HG02642 (cell line): ENCODE data around the gene ERFE.

ENCODE experiments used
- ATAC-seq: cut with Tn5 transposase; IDR thresholded peaks from one replicate; pipeline ENCODE4 v1.9.1; 2021; ENCODE audit warnings: mild to moderate bottlenecking; ENCODE audit not compliant: unreplicated experiment, poor library complexity

Gene ERFE

DNA sequence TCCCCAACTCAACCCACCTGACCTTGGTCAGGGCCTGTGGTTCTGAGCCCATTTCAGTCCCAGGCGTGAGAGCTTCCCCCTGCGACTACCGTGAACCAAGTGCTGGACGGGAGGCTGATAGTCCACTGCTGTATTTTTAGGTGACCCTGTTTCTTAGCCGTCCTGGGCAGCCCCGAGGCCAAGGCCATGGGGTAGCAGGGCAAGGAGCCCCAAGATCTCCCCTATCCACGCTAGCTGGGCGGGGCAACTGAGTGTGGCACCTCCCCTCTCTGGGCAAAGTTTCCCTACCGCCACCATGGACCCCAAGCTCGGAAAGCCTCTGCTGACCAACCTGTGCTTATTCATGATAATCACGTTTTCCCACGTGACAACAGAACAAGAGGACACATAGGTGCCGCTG, 20.9 kb upstream of the ERFE start:
- ATAC-seq: no peak

DNA sequence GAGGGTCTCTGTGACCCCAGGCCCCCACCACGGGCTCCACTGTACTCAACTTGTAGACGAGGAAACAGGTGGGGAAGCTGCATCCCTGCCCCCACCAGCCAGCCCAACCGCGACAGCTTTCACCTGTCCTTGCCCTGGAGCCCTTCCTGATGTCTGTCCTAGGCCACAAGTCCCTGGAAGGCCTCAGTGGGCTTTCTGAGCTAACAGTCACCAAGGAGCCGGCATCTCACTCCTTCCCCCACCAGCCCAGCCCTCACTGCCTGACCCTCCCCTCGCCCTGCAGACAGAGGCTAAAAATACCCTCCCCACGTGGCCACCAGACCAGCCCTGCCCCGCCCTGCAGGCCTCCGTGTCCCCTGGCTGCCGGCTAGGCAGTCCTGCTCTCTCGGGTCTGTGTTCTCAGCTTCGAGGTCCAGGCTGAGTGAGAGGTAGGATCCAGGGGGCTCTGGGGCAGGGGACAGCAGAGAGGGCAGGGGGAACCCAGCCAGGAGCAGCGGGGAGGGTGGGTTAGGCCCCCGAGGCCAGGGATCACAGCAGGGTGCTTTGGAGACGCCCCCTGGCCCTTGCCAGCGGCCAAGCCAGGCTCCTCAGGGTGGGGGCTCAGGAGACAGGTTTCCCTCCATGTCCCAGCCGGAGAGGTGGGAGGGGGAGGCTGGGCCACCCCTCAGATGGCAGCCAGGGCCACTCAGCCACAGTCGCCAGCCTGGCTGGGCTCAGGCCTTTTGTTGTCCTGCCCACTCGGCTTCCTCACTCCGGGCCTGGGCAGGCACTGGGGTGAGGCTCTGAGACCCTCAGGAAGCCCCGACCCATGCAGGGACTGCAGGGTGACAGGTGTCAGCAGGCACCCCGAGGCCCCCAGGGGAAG, 20.2 kb upstream of the ERFE start, which contains the start of gene KLHL30:
Gene KLHL30, plus strand, starts transcription at position 338 of the 865 bp plus-strand sequence. CDS start 2,087 bp downstream, outside the sequence.
- no peak for ATAC-seq

DNA sequence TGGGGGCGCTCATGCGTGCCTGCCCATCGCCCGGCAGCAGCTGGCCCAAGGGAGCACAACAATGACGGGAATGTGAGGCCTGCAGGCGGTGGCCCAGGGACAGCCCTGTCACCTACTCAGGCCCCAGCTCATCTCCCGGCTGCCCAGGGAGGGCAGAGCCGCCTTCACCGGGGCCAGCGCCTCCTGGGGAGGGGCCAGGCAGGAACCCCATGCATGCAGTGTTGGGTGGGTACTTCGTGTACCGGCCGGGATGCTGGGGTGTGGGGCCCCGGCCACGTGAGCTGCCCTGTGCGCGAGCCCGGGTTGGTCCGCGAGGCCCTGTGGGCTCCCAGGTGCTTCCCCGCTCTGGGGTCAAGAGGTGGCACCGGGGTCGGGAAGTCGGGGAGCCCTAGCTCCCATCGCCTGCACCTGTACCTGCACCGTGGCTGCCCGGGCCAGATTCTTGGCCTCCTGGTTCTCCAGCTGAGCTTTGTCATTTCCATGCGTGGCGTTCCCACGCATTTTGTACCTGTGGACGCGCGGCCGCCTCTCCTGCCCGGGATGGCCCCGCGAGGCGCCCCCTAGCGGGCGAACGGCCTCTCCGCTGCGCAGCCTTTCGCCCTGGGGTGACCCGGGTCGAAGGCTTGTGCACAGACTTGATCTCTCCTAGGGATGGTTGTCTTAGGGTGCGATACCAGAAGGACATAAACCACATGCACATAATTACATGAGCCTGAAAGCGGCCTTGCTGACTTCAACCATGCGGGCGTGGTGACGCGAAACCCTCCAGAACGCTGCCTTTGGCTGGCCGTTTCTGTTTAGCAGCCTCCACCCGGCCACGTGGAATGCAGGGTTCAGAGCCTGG, 19.4 kb upstream of the ERFE start:
- ATAC-seq: no peak

DNA sequence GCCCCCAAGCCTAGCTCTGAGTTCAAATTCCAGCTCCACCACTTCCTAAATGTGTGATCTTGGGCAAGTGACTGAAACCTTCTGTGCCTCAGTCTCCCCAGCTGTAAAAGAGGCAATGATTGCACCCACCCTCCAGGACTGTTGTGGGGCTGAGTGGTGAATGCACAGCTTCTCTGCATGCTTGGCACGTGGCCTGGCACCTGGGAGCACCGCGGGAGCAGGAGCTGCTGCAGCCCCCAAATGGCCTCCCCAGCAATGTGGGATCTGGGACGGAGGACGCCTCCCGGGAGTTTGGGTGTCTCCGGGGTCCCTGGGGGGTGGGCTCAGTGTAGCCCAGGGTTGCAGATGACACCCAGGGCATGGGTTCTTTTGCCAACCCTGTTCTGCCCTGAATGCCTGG, 18.7 kb upstream of the ERFE start:
- ATAC-seq: no peak

DNA sequence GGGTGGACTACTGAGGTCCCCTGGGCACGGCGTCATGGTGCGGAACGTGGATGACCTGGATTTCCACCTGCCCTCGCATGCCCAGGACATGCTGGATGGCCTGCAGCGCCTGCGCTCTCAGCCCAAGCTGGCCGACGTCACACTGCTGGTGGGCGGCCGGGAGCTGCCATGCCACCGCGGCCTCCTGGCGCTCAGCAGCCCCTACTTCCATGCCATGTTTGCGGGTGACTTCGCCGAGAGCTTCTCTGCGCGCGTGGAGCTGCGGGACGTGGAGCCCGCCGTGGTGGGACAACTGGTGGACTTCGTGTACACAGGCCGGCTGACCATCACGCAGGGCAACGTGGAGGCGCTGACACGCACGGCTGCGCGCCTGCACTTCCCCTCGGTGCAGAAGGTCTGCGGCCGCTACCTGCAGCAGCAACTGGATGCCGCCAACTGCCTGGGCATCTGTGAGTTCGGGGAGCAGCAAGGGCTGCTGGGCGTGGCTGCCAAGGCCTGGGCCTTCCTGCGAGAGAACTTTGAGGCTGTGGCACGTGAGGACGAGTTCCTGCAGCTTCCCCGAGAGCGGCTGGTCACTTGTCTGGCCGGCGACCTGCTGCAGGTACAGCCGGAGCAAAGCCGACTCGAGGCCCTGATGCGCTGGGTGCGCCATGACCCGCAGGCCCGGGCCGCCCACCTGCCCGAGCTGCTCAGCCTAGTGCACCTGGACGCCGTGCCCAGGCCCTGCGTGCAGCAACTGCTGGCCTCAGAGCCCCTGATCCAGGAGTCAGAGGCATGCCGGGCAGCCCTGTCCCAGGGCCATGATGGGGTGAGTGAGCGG, 17.8 kb upstream of the ERFE start:
- no peak for ATAC-seq

GRCh38 chr2:238141541-238142318, 17.0 kb upstream of the ERFE start:
- ATAC-seq: no peak

GRCh38 chr2:238142382-238143205, 16.2 kb upstream of the ERFE start:
- no peak for ATAC-seq

DNA sequence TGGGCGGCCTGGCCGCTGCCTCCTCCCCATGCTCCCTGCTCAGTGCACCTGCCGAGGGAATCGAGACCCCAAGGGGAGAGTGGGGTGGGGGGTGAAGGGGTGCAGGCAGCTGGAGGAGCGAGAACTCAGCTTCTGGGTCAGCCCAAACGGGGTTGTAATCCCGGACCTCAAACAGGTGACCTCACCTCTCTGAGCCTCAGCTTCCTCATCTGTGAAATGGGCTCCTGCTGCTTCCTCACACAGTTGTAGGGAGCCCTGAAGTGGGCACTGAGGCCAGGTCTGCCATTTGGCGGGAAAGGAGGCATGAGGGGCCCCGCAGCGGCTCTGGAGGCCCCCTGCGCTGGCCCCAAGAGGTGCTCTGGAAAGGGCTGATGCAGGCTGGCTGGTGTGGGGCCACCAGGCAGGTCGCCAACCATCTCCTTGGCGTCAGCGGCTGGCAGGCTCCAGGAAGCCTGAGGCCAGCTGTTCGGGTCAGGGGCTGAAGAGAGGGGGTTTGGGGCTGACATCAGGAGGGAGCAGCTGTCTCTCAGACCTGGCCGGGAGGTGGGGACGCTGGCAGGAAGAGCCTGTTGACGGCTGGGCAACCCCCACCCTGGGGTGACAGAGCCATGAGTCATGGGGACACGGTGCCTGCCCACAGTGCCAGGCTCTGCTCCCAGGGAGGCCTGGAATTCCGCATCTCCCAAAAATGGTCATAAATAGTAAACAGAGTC, 15.4 kb upstream of the ERFE start:
- no peak for ATAC-seq

- no peak for ATAC-seq
These were observed 14.5 kb upstream of the ERFE start for GRCh38 chr2:238144262-238144661.

GRCh38 chr2:238145046-238145445, 13.7 kb upstream of the ERFE start:
- ATAC-seq: no peak

- ATAC-seq: no peak
These were observed 12.9 kb upstream of the ERFE start for GRCh38 chr2:238145851-238146250.

- ATAC-seq: no peak
These were observed 11.8 kb upstream of the ERFE start for GRCh38 chr2:238146884-238147544.

GRCh38 chr2:238148981-238149380, 9.8 kb upstream of the ERFE start:
- no peak for ATAC-seq

DNA sequence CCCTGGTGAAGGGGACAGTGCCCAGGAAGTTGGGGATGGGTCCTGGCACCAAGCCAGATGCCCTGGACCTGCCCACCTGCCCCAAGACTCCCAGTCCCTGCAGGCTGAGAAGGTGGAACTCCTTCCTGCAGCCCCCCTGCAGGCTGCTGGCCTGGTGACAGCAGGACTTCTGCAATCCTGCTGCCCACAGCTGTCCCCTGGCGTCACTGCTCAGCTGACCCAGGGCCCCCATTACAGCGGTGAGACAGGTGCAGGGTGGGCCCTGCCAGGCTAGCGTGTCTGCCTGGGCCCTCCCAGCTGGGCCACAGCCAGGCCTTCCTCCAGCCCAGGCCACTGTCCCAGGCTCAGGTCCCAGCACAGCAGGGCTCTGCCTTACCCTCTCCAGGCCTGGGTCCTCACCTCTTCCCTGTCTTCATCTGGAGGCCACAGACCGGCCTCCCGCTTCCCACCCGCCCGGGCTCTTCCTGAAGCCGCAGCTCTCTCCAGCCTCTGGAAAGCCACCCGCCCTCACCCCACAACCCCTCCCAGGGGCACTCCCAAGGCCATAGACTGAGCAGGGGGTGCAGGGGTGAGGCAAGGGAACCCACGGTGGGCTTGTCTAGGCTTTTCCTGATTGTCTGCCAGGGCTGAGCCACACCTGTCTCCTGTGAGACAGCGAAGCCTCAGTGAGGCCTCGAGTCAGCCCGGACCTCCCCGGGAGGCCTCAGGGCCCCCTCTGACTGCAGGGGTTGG, 8.8 kb upstream of the ERFE start:
- ATAC-seq: no peak

DNA sequence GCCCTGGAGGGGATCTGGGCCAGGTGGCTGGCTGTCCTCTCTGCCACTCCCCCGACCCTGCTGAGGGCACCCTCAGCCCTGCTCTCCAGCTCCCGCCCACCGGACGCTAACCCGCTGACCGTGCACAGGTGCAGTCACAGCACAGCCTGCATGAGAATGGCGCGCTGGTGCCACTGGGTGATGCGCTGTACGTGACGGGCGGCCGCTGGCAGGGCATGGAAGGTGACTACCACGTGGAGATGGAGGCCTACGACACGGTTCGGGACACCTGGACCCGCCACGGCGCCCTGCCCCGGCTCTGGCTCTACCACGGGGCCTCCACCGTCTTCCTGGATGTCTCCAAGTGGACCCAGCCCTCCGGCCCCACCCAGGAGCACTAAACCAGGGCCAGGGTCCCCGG, 8.1 kb upstream of the ERFE start:
- ATAC-seq: no peak

DNA sequence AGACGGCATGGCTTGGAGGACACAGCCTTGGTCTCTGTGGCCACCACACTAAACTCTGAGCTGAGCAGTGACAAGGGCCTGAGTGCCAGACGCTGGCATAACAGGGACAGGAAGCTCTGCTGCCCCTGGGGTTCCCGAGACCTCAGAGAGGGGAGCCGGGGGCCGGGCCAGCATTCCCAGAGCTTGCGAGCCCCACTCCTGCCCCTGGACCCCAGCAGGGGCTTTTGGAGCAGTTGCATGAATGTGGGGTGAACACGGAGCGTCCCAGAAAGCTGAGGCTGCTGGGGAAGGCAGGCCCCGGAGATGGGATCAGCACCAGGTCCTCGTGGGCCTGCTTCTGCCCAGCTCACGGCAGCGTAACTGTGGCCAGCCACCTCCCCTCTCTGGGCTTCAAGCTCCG, 7.6 kb upstream of the ERFE start:
- no peak for ATAC-seq

DNA sequence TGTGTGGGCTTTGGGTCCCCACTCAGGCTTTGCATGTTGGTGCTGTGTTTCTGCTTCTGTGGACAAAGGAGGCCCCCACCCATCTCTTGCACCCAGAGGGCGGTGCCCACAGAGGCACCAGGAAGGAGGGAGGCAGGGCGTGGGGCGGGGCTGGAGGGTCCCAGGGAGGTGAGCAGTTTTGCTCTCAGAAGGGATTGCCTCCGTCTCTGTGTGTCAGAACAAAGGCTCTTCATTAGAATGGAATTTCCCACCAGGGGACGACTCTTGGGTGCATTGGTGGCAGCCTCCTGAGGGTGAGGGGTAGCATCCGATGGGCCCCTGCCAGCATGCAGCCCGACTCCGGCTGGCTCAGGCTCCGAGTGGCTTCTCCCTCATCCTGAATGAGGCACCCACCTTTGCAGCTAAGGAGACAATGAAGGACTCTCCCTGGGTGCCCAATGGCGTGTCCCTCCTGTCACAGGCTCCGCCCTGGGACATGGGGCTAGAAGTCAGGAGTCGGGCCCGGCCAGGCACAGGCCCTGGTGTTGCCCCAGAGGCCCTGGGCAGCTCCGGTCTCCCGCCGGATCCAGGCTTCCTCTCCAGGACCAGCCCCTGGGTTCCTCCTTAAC, 7.0 kb upstream of the ERFE start:
- no peak for ATAC-seq
